GM18505 (cell line): ENCODE results near the gene RGL1.
A peak's percentile ranks its signal among the peaks of the same experiment; 100 is the strongest.

Experiments used
- ATAC-seq: cut with Tn5 transposase; IDR thresholded peaks from one replicate; pipeline ENCODE4 v1.9.1; 2021; ENCODE audit not compliant: unreplicated experiment
- POLR2A ChIP-seq: IDR thresholded peaks from 4 replicates; pipeline ENCODE4 v1.6.1; 2011; ENCODE audit warnings: borderline replicate concordance; ENCODE audit not compliant: insufficient read depth, insufficient read length; ENCODE audit errors: extremely low read depth

RGL1 gene

GRCh38 chr1:183819059-183819458 lies 14.1 kb downstream of the RGL1 start:
- ATAC-seq: no peak
- TF ChIP-seq POLR2A: no peak

DNA sequence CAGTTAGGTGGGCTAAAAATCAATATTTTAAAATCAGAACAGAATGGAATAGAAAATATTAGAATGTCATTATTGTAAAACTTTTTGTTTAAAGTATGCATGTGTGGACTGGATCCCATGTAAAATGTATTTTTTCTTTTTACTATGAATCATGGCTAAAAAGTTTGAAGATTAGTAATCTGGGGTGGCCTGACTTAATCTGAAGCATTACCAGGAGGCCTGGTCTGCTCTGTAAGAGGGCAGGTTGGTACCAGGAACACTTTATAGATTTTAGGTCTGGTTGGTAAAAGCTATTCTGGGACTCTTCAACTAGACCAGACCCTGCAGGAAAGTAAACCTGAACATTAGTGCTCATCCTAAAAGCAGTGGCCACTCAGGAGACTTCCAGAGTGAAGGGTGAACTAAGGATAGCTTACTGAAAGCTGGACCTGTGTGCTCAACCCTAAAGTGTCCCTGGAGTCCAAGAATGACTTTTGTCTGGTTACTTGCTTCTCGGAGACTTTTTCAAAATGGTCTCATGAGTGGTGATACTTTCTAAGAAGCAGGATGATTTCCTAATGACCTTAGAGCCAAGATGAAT lies 16.5 kb downstream of the RGL1 start:
- TF ChIP-seq POLR2A: no peak
- ATAC-seq: no peak

DNA sequence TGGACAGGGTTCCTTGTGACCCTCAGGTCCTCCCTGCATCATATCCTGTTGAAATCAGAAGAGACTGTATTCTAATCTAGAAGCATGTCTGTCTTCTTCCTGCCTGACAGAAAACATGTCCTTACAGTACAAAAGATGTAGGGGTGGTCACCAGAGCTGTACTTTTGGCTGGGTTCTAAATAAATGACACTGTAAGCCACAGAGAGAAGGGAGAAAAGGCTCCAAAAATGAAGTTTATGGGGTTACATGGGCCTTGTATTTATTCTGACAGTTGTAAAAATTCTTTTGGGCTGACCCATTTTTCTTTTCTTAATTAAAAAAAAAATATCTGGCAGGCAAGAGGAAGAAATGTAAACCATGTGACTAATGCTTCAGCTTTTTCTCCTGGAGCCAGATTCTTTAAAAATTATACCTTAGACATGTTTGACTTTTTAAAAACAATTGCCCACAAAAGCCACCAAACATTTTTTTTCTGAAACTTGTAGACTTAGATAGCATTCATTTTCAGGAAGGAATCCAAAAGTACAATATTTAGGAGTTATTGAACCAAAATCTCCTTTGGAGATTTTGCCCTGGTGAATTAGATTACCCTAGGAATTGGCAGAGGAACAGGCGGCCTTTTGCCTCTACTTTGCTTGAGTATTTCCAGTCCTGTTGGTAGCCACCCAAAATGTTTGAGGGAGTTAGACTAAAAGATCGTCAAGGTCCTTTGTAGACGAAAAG lies 17.1 kb downstream of the RGL1 start:
- TF ChIP-seq POLR2A: no peak
- no peak for ATAC-seq

GRCh38 chr1:183824291-183824690 lies 19.4 kb downstream of the RGL1 start:
- no peak for ATAC-seq
- no peak for TF ChIP-seq POLR2A

- TF ChIP-seq POLR2A: no peak
- no peak for ATAC-seq
Measured at GRCh38 chr1:183827801-183828200, 22.9 kb downstream of the RGL1 start.

- no peak for ATAC-seq
- TF ChIP-seq POLR2A: no peak
Measured at GRCh38 chr1:183830389-183830788, 25.5 kb downstream of the RGL1 start.

- TF ChIP-seq POLR2A: no peak
- no peak for ATAC-seq
Measured at GRCh38 chr1:183831311-183831710, 26.4 kb downstream of the RGL1 start.

- no peak for TF ChIP-seq POLR2A
- no peak for ATAC-seq
Measured at GRCh38 chr1:183832459-183832858, 27.5 kb downstream of the RGL1 start.

DNA sequence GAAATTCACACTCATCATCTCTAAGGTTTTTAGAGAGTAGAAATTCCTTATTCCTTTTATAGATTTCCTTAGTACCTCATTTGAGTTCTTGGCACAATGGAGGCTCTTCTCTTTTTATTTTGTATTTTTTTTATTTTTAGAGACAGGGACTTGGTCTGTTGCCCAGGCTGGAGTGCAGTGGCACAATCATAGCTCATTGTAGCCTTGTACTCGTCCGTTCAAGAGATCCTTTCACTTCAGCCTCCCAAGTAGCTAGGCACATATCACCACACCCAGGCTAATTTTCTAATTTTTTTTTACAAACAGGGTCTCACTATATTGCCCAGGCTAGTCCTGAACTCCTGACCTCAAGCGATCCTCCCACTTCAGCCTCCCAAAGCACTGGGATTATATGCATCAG lies 29.6 kb downstream of the RGL1 start:
- no peak for ATAC-seq
- TF ChIP-seq POLR2A: no peak

DNA sequence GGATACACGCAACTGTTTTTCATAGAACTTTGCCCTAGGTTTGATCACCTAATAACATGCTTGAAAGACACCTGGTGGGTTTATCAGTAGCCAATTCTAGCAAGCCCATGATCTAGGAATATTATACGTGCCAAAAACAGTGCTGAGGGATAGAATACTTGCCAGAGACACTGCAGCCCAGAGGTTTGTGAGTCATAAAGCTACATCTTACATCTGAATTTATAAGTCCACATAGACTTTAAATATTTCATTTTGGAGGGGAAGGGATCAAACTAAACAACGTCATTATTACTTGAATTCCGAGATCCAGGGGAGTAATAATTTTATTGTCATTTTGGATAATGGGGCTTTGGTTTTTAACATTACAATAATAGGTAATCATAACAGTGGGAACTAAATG lies 31.7 kb downstream of the RGL1 start:
- TF ChIP-seq POLR2A: no peak
- no peak for ATAC-seq

GRCh38 chr1:183837062-183837461 lies 32.1 kb downstream of the RGL1 start:
- no peak for ATAC-seq
- TF ChIP-seq POLR2A: no peak

- no peak for ATAC-seq
- no peak for TF ChIP-seq POLR2A
Measured at GRCh38 chr1:183838221-183838620, 33.3 kb downstream of the RGL1 start.

- ATAC-seq: no peak
- TF ChIP-seq POLR2A: no peak
Measured at GRCh38 chr1:183840140-183840539, 35.2 kb downstream of the RGL1 start.

GRCh38 chr1:183841550-183841949 lies 36.6 kb downstream of the RGL1 start:
- ATAC-seq: peak; percentile 41

GRCh38 chr1:183841950-183842794 lies 37.3 kb downstream of the RGL1 start:
- peak; percentile 22 for TF ChIP-seq POLR2A
- peak; percentile 82 for ATAC-seq

More at GRCh38 chr1:183841550-183841949, 36.6 kb downstream of the RGL1 start:
- TF ChIP-seq POLR2A: no peak

GRCh38 chr1:183842795-183843144 lies 37.9 kb downstream of the RGL1 start:
- TF ChIP-seq POLR2A: no peak
- ATAC-seq: peak; percentile 30
